ENCODE data around the gene DNAH10.
"Not testable (repeated sequence)": the region's sequence is repeated elsewhere in the genome, so short reads cannot be mapped to it uniquely, and the experiment has no call there.

Gene DNAH10

GRCh38 chr12:123747309-123747708 is 14.8 kb upstream of the DNAH10 start:
- DNase-seq = no peak

- no peak for DNase-seq
These were observed 13.9 kb upstream of the DNAH10 start for GRCh38 chr12:123748161-123748560.

GRCh38 chr12:123748661-123749060 is 13.4 kb upstream of the DNAH10 start:
- no peak for DNase-seq

DNA sequence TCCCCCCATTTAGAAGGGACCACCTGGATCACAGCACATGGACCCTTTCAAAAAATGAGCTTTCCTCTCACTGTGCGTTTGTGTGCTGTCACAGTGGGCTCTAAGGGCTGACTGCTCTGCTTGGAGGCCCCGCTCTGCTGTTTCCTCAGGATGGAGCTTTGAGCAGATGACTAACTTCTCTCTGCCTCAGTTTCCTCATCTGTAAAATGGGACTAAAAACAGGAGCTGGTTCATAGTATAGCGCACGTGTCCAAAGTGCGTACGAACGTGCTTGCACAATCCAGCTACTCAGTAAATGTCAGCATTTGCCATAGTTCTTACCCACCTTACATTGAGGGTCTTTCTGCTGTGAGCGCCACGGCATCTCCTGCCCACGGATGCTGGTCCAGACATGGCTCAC is 12.7 kb upstream of the DNAH10 start:
- DNase-seq = no peak

DNA sequence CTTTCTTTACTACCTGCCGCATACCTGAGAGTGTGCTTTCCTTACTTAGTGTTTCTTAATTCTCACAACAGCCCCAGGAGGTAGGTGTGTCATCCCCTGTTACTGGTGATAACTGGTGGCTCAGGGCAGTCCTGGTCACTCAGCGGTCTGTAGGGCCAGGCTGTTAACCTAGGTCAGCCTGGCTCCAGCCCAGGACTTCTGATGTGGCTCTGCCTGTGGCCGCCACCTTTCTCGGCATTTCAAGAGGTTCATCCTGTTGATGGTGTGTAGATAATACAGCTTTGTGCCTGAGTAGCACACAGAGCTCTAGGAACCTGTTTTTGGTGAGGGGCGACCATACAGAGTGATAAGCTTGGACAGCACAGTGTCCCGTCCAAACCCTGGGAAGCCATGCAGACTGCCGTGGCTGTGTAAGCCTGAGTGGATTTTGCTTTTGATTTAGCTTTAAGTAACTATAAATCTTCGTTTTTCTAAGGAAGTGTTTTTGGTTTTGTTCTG is 11.9 kb upstream of the DNAH10 start:
- no peak for DNase-seq

DNA sequence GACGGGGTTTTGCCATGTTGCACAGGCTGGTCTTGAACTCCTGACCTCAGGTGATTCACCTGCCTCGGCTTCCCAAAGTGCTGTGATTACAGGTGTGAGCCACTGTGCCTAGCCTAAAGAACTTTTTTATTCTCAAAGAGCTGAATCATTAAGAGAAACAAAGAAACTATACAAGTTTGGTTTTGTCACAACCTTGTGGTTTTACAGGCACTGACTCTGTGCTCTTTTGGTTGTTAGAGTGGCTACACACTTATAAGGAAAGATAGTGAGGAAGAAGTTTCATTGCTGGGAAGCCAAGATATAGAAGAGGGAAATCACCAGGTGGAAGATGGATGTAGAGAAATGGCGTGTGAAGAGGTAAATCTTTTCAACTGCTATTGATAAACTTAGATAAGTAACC is 10.1 kb upstream of the DNAH10 start:
- DNase-seq = no peak

DNA sequence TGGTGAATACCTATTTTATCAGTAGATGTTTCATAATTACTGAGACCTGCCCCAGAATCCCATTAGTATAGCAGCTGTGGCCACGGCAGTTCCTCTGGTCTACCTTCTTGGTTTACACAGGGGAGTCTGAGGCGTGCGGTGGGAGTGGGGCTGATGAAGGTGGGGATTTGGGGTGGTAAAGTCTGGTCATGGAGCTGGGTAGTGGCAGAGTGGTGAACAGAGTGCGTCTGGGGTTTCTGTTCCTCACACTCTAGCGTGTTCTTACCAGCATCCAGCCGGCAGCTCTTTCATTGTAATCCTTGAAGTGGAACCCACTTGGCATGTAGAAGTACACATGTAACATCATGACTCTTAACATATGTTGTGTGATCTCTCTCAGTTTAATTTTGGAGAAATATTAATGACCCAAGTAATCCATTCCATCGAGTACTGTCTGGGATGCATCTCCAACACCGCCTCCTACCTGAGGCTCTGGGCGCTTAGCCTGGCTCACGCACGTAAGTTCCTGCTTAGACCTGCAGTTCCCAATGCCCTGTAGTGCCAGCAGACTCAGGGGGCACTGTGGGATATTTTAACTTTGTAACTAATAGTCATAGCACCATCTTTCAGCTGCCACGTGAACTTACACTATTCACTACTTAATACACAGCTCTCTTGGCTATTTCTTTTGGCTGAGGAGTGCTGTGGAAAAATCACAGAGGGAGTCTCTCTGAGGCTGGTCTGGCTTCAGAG is 7.9 kb upstream of the DNAH10 start:
- DNase-seq = no peak

DNA sequence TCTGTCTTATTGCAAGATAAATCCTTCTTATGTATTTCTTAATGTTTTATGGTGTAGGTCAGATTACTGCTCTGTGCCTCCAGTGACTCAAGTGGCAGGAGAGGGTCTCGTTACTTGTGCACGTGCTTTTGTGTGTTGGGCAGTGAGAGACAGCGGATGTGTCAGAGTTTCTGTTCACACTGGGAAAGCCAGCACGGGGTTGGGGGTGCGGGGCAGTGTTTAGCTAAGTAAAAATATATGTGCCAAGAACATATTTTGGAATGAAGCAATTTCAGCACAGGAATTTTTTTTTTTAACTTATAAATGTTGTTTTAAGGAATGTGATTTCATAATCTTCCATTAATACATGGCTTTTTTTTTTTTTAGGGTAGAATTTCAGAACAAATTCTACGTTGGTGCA is 4.5 kb upstream of the DNAH10 start:
- DNase-seq = no peak

- DNase-seq = no peak
These were observed 1.7 kb upstream of the DNAH10 start for GRCh38 chr12:123760267-123760938.

DNA sequence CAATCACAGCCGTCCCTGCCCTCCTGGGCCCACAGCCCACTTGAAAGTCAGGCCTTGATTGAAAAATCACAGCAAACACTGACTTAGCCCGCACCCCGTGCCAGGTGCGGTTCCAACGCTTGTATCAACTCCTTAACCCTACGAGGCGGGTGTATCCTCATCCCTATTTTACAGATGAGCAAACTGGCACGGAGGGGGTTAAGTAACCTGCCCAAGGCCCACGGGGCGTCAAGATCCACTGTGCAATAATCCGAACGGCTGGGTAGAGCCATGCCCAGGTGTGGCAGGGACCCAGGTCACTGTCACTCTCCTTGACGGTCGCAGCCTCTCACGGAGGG is 583 bp downstream of the DNAH10 start:
- no peak for DNase-seq

DNA sequence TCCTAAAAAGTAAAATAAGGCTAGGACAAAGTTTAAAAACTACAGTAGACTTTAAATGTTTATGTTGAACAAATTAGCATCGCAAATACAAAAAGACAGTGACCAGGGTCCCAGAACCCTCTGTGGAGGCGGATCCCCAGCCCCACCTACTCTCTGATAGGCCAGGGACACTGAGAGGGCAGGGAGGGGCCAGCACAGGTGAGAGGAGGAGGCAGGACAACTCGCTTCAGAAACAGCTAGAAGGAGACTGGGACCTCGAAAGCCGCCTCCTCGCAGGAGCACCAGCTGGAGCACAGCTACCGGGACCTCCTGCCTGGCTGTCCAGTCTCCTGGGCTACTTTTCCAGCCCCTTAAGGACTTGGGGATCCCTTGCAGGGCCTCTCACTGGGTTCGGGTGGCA is 992 bp downstream of the DNAH10 start:
- DNase-seq = no peak

DNA sequence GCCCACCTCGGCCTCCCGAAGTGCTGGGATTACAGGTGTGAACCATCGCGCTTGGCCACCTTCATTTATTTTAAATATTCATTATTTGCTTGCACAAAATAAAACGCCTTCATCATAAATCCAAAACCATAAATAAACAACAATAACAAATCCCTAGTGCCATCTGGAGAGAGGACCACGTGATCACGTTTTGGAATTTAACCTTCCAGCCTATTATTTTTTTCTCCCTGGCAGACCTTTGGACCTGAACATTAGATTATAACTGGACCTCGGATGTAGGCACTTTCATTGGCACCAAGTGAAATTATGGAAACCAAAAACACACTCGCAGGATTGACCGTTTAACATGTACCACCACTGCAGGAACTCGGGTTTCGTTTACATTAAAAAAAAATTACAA is 2.0 kb downstream of the DNAH10 start:
- no peak for DNase-seq

GRCh38 chr12:123765504-123766035 is 3.5 kb downstream of the DNAH10 start:
- DNase-seq = no peak

DNA sequence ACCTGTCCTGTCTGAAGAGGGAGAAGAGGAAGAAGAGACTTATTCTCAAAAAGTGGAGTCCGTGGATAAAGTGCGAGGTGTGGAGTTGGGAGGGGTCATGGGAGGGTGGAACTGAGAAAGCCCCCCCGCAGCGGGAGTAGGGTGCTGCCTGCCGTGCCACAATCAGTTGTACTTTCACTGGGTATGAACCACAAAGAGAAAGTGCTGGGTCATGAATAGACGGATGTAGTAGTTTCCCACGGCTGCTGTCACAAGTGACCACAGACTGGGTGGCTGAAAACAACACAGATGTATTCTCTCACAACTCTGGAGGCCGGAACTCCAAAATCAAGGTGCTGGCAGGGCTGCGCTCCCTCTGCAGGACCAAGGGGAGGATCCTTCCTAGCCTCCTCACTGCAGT is 5.5 kb downstream of the DNAH10 start:
- peak; percentile 36 for DNase-seq

DNA sequence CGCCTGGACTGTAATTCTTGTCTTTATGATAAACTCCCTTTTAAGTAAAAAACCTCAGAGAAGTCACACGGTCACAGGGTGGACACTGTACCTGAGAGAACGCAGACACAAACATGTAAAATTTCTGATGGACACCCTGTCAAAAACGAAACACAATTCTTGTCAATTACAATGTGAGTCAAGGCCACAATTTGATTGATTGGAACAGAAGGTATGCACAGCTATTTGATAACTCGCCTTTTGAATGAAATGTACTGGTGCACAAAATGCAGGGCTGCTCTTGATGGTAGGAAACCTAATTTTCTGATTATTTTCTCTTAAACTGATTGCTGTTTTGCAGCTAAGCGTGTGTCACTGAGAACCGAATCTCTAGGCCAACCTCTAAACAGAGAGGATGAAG is 9.2 kb downstream of the DNAH10 start:
- no peak for DNase-seq

- no peak for DNase-seq
These were observed 10.0 kb downstream of the DNAH10 start for GRCh38 chr12:123772074-123772473.

- no peak for DNase-seq
These were observed 11.3 kb downstream of the DNAH10 start for GRCh38 chr12:123773375-123773774.

GRCh38 chr12:123779551-123779950 is 17.4 kb downstream of the DNAH10 start:
- no peak for DNase-seq

- DNase-seq = no peak
These were observed 21.1 kb downstream of the DNAH10 start for GRCh38 chr12:123782997-123783792.

DNA sequence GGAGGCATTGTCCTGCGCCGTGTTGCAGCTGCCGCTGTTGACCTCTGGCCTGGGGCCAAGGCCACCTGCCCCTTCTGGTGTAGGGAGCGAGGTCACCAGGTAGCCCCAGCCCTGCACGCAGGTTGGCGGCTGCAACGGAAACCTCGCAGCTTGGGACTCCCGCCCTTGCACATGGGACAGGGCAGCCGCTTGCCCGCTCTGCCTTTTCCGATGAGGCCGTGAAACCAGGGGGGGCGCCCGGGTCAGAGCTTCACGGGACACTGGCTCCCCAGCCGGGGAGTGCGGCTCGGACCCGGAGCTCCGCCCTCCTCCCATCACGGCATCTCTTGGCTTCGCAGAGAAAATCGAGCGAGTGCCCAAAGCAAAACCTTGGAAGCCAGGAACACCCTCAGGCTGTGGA is 25.4 kb downstream of the DNAH10 start:
- DNase-seq = no peak

DNA sequence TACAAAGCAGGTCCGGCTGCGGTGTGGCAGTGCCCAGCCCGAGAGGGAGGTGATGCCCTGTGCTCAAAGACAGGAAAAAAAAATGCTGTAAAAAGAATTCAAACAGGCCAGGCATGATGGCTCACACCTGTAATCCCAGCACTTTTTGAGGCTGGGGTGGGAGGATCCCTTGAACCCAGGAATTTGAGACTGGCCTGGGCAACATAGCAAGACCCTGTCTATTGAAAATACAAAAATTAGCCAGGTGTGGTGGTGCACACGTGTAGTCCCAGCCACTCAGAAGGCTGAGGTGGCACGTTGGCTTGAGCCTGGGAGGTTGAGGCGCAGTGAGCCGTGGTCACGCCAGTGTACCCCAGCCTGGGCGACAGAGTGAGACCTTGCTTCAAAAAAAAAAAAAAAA is 26.4 kb downstream of the DNAH10 start:
- no peak for DNase-seq

DNA sequence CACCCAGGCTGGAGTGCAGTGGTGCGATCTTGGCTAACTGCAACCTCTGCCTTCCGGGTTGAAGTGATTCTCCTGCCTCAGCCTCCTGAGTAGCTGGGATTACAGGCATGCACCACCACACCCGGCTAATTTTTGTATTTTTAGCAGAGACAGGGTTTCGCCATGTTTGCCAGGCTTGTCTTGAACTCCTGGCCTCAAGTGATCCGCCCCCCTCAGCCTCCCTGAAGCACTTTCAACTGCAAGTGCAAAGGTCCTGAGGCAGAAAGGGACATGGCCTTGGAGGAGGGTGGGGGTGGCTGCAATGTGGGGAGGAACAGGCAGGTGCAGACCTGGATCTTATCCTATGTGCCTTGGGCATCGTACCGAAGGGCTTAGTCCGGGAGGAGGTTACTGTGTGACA is 27.3 kb downstream of the DNAH10 start:
- DNase-seq = not testable (repeated sequence)

DNA sequence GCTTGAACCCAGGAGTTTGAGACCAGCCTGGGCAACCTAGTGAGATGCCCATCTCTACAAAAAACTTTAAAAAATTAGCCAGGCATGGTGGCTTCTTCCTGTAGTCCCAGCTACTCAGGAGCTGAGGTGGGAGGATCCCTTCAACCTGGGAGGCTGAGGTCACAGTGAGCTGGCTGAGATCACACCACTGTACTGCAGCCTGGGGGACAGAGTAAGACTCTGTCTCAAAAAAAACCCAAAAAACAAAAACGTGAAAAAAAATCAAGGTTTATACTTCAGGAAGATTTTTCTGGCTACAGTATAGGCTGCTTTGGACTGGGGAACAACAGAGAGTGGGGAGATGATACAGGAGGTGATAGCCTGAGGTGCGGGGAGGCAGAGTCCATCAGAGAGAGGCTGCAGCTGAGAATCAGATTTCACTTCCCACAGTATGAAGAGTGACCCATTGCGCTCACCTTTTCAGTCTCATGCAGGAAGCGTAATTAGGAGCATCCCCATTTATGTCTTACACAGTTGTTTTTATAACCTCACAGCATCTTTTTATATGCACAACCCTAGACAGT is 28.9 kb downstream of the DNAH10 start:
- no peak for DNase-seq

All from CD4-positive, alpha-beta T cell treated with Interleukin-21 for 1 hour (primary cell).